ENCODE data around the gene WRNIP1. TPM values are rescaled to one million over a fixed set of nuclear protein-coding genes. Genes with fewer than 3 reads are reported as not detected.

The WRNIP1 gene
- total RNA-seq, 1 experiment from 2014 or later = 51.7 TPM

DNA sequence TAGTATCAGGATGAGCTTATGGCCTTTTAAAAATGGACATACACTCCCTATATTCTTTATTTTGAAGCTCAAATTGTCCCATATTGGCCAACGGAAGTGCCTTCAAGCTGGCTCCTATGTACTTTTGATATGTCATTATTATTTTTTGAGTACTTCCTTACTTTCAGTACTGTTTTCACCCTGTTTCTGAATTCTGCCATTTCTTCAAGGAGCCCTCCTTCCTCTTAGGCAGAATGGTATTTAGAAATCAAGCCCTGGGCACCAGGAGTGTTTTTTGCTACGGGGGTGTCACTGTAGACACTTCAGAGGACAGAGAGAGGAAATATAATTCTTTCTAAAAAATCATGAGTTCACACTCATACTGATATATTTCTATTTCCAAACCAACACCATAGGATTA is 9.0 kb upstream of the WRNIP1 start:
- H3K36me3 Mint-ChIP-seq (ENCODE audit: insufficient read depth, unreplicated experiment) = no peaks in the 10 kb centered on the region
- ChIA-PET CTCF (interaction anchor here (0.6 to 2.1 kb wide), 2 partner anchors 10 to 18 kb away, joined by 3 to 9 read pairs; no protein-coding TSS in a partner anchor), POLR2A (no interaction called here)
- no peak overlapping the region for H3K27ac Mint-ChIP-seq (ENCODE audit: unreplicated experiment)
- no peak overlapping the region for H3K4me3 Mint-ChIP-seq (ENCODE audit: unreplicated experiment)
- H3K4me1 Mint-ChIP-seq (ENCODE audit: low read depth, unreplicated experiment) = no peaks in the 10 kb centered on the region
- Histone ChIP-seq H3K4me1 (no peaks in the 10 kb centered on the region), H3K9me3 (no peaks in the 10 kb centered on the region), H3K36me3 (ENCODE audit: control insufficient read depth, insufficient read depth, low read length) (no peaks in the 10 kb centered on the region), H3K4me3 (ENCODE audit: low read depth, low read length) (no peak overlapping the region), H3K27me3 (replicated peaks; ENCODE audit: control insufficient read depth, insufficient read depth, low read length) (no peaks in the 10 kb centered on the region)
- DNase-seq = no peak
- TF ChIP-seq, protein P1, sequence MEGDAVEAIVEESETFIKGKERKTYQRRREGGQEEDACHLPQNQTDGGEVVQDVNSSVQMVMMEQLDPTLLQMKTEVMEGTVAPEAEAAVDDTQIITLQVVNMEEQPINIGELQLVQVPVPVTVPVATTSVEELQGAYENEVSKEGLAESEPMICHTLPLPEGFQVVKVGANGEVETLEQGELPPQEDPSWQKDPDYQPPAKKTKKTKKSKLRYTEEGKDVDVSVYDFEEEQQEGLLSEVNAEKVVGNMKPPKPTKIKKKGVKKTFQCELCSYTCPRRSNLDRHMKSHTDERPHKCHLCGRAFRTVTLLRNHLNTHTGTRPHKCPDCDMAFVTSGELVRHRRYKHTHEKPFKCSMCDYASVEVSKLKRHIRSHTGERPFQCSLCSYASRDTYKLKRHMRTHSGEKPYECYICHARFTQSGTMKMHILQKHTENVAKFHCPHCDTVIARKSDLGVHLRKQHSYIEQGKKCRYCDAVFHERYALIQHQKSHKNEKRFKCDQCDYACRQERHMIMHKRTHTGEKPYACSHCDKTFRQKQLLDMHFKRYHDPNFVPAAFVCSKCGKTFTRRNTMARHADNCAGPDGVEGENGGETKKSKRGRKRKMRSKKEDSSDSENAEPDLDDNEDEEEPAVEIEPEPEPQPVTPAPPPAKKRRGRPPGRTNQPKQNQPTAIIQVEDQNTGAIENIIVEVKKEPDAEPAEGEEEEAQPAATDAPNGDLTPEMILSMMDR (IDR thresholded peaks at IDR 0.05; ENCODE audit: insufficient read depth in 1 of 2, low read depth in 1 of 2, low read length in 1 of 2, severe bottlenecking in 1 of 2, unreplicated experiment in 1 of 2) = no peak
- BruUV-seq (replicated peaks) = no TSS peak
- intact Hi-C loops (cut with micrococcal nuclease; ENCODE audit: unreplicated experiment) = no loop called here
- H3K27me3 Mint-ChIP-seq (ENCODE audit: insufficient read depth, unreplicated experiment) = no peaks in the 10 kb centered on the region
- H3K9me3 Mint-ChIP-seq (ENCODE audit: unreplicated experiment) = peaks cover 9% of the 10 kb centered on the region

DNA sequence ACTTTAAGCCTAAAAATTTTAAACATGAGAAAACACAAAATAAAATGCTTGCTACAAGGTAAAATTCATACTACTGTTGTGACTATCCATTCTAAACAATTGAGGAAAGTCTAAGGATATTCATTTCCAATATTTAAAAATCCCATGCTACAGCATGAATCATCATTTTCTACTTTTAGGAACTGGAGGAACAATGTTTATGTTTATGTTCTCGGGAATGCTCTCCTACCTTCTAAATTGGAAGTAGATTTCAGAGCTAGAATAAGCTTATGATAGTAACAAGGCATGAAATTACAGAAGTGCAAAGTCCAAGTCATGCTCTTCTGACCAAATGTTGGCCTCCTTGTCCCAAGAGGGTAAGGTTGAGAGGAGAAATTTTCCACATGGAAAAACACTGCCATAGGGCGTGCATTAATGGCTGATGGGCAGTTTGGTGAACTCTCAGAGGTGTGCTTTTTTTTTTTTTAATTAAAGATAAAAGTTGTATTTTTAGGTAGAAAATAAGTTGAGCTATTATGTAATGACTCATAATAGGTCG is 8.4 kb upstream of the WRNIP1 start:
- ChIA-PET POLR2A (no interaction called here), CTCF (interaction anchor here (0.6 to 2.1 kb wide), 2 partner anchors 10 to 18 kb away, joined by 3 to 9 read pairs; no protein-coding TSS in a partner anchor)
- intact Hi-C loops (cut with micrococcal nuclease; ENCODE audit: unreplicated experiment) = no loop called here
- TF ChIP-seq, protein P1 (IDR thresholded peaks at IDR 0.05; ENCODE audit: insufficient read depth in 1 of 2, low read depth in 1 of 2, low read length in 1 of 2, severe bottlenecking in 1 of 2, unreplicated experiment in 1 of 2) = no peak
- H3K27ac Mint-ChIP-seq (ENCODE audit: unreplicated experiment) = no peak overlapping the region
- H3K9me3 ChIP-seq = no peaks in the 10 kb centered on the region
- H3K36me3 Mint-ChIP-seq (ENCODE audit: insufficient read depth, unreplicated experiment) = no peaks in the 10 kb centered on the region
- H3K27me3 ChIP-seq (replicated peaks; ENCODE audit: control insufficient read depth, insufficient read depth, low read length) = no peaks in the 10 kb centered on the region
- H3K4me3 Mint-ChIP-seq (ENCODE audit: unreplicated experiment) = no peak overlapping the region
- no TSS peak for BruUV-seq (replicated peaks)
- H3K9me3 Mint-ChIP-seq (ENCODE audit: unreplicated experiment) = peaks cover 9% of the 10 kb centered on the region
- no peak for DNase-seq
- H3K27me3 Mint-ChIP-seq (ENCODE audit: insufficient read depth, unreplicated experiment) = no peaks in the 10 kb centered on the region
- H3K36me3 ChIP-seq (ENCODE audit: control insufficient read depth, insufficient read depth, low read length) = no peaks in the 10 kb centered on the region
- no peaks in the 10 kb centered on the region for H3K4me1 Mint-ChIP-seq (ENCODE audit: low read depth, unreplicated experiment)
- no peak overlapping the region for H3K4me3 ChIP-seq (ENCODE audit: low read depth, low read length)
- H3K4me1 ChIP-seq = no peaks in the 10 kb centered on the region

DNA sequence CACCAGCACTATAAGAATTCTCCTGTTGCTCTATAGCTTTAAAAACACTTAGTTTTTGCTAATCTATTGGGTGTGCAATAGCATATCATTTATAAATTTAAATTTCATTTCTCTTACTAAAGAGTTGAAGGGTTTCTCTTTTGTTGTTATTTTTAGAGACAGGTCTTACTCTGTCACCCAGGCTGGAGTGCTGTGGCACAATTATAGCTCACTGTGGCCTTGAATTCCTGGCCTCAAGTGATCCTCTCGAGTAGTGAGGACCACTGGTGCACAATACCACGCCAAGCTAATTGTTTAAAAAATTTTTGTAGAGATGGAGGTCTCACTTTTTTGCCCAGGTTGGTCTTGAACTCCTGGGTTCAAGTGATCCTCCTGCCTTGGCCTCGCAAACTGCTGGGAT is 6.2 kb upstream of the WRNIP1 start:
- no TSS peak for BruUV-seq (replicated peaks)
- Mint-ChIP-seq H3K9me3 (ENCODE audit: unreplicated experiment) (peaks cover 9% of the 10 kb centered on the region), H3K36me3 (ENCODE audit: insufficient read depth, unreplicated experiment) (no peaks in the 10 kb centered on the region), H3K27ac (ENCODE audit: unreplicated experiment) (no peak overlapping the region), H3K27me3 (ENCODE audit: insufficient read depth, unreplicated experiment) (no peaks in the 10 kb centered on the region), H3K4me1 (ENCODE audit: low read depth, unreplicated experiment) (no peaks in the 10 kb centered on the region), H3K4me3 (ENCODE audit: unreplicated experiment) (no peak overlapping the region)
- Histone ChIP-seq H3K9me3 (no peaks in the 10 kb centered on the region), H3K4me1 (no peaks in the 10 kb centered on the region), H3K27me3 (replicated peaks; ENCODE audit: control insufficient read depth, insufficient read depth, low read length) (no peaks in the 10 kb centered on the region), H3K4me3 (ENCODE audit: low read depth, low read length) (no peak overlapping the region), H3K36me3 (ENCODE audit: control insufficient read depth, insufficient read depth, low read length) (no peaks in the 10 kb centered on the region)
- intact Hi-C loops (cut with micrococcal nuclease; ENCODE audit: unreplicated experiment) = no loop called here
- CTCF ChIA-PET = no interaction called here
- no peak for DNase-seq
- POLR2A ChIA-PET = no interaction called here
- TF ChIP-seq, protein P1 (IDR thresholded peaks at IDR 0.05; ENCODE audit: insufficient read depth in 1 of 2, low read depth in 1 of 2, low read length in 1 of 2, severe bottlenecking in 1 of 2, unreplicated experiment in 1 of 2) = no peak
